Gastroesophageal sphincter (tissue), 4 donors: ENCODE results near the gene AFF3. TPM values are rescaled to one million over a fixed set of nuclear protein-coding genes. Genes with fewer than 3 reads are reported as not detected.

Experiments
- ATAC-seq: fragments of 150-250 bp; one replicate; pipeline ENCODE4 v1.9.1; 2016; ENCODE audit warnings: mild to moderate bottlenecking, moderate library complexity
- H3K27ac ChIP-seq, 4 donors: fragments of 200-600 bp; sonication (generic) in 3 of 4; 1 replicate in 3 of 4; 2 replicates in 1 of 4; pipeline ENCODE4 v1.5.1; 2016 to 2019
- H3K27me3 ChIP-seq: fragments of 200-600 bp; sonication (generic); one replicate; pipeline ENCODE4 v1.5.1; 2019
- H3K36me3 ChIP-seq, 2 donors: fragments of 200-600 bp; sonication (generic); one replicate each; pipeline ENCODE4 v1.5.1; 2019; ENCODE audit warnings: control low read depth in 1 of 2
- H3K4me1 ChIP-seq, 3 donors: fragments of 200-600 bp; sonication (generic); 1 replicate in 2 of 3; 2 replicates in 1 of 3; pipeline ENCODE4 v1.5.1; 2016 to 2019; ENCODE audit warnings: control low read depth in 2 of 3
- H3K4me3 ChIP-seq, 2 donors: fragments of 200-600 bp; sonication (generic); one replicate each; pipeline ENCODE4 v1.5.1; 2019; ENCODE audit warnings: mild to moderate bottlenecking in 1 of 2, moderate library complexity in 1 of 2
- H3K9me3 ChIP-seq, 3 donors: fragments of 200-600 bp; sonication (generic); one replicate each; pipeline ENCODE4 v1.5.1; 2017 to 2019; ENCODE audit warnings: control low read depth in 2 of 3
- EP300 ChIP-seq: sonication (generic); formaldehyde crosslinking; IDR thresholded peaks from one replicate; pipeline ENCODE4 v1.6.1; 2017; ENCODE audit warnings: antibody characterized with exemption, mild to moderate bottlenecking
- POLR2A ChIP-seq, 2 donors: fragments of 450-650 bp; IDR thresholded peaks; one replicate each; pipeline ENCODE4 v1.6.1; 2017; ENCODE audit warnings: antibody characterized with exemption in 2 of 2, mild to moderate bottlenecking in 2 of 2, moderate library complexity in 1 of 2
- POLR2AphosphoS5 ChIP-seq: sonication (generic); formaldehyde crosslinking; IDR thresholded peaks from one replicate; pipeline ENCODE4 v1.6.1; 2017; ENCODE audit warnings: antibody characterized with exemption
- WGBS, 2 donors: methylation state at CpG; one replicate each; pipeline ENCODE4 v1.1.5; 2018; ENCODE audit warnings: low coverage in 1 of 2; 5-methylcytosine and 5-hydroxymethylcytosine counted together
- total RNA-seq, 4 donors: library from RNA; depleted of rRNA; stranded (reverse); fragments of >200 nt; gene quantifications; one replicate each; pipeline ENCODE4 v1.1.0, GENCODE V29; 2016
- TF ChIP-seq, protein P1 (sequence below), 4 experiments: fragments of 200-600 bp in 2 of 4; fragments of 450-650 bp in 2 of 4; sonication (generic) in 1 of 4; IDR thresholded peaks; one replicate each; pipeline ENCODE4 v1.5.1; 2017 to 2019; ENCODE audit warnings: antibody characterized with exemption in 4 of 4, mild to moderate bottlenecking in 2 of 4, moderate library complexity in 2 of 4

AFF3 gene
- total RNA-seq, 4 donors from 2014 or later: 15.4 to 74.8 (median 37.7) TPM

DNA sequence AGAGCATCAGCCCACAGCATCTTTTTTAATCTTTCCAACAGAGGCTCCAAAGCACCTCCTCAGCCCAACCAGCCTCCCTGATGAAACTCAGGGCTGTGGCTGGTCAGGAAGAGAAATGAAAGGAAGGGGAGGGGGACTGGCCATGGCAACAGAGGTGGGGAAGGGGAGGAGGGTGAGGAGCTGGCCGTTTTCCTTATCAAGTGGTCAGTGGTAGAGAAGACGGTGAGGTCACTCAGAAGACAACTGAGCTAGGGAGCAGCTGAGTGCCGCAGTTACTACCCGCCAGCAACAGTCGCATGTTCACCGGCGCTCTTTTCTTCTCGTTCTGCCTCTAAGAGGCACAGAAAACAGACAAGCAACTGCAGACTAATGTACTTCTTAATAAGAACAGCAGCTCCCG is 97.4 kb downstream of the AFF3 start:
- ATAC-seq: no peak
- 83 to 91% methylated on average over 2 to 9 of the region's 9 CpGs for WGBS, 2 donors
- H3K36me3 ChIP-seq: no peaks in the 10 kb centered on the region
- peaks cover 0 to 6% (median 0%) of the 10 kb centered on the region in 3 donors for H3K4me1 ChIP-seq
- no peak overlapping the region for H3K4me3 ChIP-seq
- H3K27ac ChIP-seq: no peak overlapping the region
- no peaks in the 10 kb centered on the region for H3K27me3 ChIP-seq
- no peaks in the 10 kb centered on the region for H3K9me3 ChIP-seq
- TF ChIP-seq POLR2AphosphoS5 (no peak), EP300 (no peak)
- TF ChIP-seq, protein P1, sequence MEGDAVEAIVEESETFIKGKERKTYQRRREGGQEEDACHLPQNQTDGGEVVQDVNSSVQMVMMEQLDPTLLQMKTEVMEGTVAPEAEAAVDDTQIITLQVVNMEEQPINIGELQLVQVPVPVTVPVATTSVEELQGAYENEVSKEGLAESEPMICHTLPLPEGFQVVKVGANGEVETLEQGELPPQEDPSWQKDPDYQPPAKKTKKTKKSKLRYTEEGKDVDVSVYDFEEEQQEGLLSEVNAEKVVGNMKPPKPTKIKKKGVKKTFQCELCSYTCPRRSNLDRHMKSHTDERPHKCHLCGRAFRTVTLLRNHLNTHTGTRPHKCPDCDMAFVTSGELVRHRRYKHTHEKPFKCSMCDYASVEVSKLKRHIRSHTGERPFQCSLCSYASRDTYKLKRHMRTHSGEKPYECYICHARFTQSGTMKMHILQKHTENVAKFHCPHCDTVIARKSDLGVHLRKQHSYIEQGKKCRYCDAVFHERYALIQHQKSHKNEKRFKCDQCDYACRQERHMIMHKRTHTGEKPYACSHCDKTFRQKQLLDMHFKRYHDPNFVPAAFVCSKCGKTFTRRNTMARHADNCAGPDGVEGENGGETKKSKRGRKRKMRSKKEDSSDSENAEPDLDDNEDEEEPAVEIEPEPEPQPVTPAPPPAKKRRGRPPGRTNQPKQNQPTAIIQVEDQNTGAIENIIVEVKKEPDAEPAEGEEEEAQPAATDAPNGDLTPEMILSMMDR (IDR thresholded peaks at IDR 0.05): no peak

DNA sequence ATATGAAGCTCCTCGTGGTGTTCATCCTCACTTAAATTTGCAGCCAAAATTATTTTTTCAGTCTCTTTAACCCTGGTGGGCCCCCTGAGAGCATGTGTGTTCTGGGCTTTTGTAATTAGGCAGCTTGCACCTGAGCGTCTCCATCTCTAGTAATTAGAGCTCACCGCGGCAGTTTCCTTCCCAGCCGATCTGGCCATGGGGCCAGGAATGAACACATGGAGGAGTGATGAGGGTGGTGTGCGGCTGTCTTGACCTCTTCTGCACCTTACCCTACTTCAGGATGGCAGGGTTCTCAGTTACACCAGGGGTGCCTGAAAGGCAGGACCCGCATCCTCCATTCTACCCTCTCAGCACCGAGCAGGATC is 98.5 kb downstream of the AFF3 start:
- Histone ChIP-seq H3K36me3 (no peaks in the 10 kb centered on the region), H3K27me3 (no peaks in the 10 kb centered on the region), H3K9me3 (no peaks in the 10 kb centered on the region), H3K27ac (no peak overlapping the region), H3K4me3 (no peak overlapping the region), H3K4me1 (peaks cover 0 to 6% (median 0%) of the 10 kb centered on the region in 3 donors)
- TF ChIP-seq POLR2A (IDR thresholded peaks at IDR 0.05): no peak
- TF ChIP-seq, protein P1 (IDR thresholded peaks at IDR 0.05): no peak
- TF ChIP-seq EP300: no peak
- no peak for TF ChIP-seq POLR2AphosphoS5
- WGBS, 2 donors: 63 to 87% methylated on average over 1 to 8 of the region's 8 CpGs
- ATAC-seq: no peak

DNA sequence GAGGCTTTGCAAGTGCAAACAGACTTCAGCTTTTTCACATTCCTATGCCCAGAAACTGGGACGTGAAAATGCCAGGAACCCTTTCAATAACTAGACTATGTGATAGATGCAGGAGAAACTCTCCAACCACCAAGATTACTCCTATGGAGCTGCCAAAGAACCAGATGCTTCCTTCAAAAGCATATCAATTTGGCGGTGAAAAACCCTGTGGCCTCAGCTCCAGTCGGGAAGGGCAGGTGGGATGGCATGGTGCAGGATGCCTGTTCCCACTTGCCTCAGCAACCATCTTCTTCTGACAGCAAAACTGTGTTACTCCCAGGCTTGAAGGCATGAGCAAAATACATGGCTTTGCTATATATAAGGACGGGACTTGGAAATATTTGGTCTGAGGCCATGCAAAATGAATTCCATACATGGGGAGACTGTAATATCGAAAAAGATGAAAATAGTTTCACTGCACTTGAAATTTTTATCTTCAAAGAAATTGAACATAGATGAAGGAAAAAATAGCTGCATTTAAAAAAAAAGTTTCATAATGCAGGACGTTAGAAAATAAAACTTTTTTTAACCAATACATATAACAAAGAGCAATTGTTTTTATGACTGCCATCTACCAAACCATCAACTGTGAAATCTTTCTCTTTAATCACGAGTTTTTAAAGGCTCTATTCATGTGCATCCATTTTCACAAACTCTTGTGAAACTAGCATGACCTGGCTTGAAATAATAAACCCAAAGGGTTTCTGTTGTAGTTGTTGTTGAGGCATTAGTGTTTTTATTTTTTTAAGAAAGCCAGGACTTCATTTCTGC is 99.1 kb downstream of the AFF3 start:
- ATAC-seq: no peak
- H3K4me1 ChIP-seq: peaks cover 0 to 6% (median 0%) of the 10 kb centered on the region in 3 donors

DNA sequence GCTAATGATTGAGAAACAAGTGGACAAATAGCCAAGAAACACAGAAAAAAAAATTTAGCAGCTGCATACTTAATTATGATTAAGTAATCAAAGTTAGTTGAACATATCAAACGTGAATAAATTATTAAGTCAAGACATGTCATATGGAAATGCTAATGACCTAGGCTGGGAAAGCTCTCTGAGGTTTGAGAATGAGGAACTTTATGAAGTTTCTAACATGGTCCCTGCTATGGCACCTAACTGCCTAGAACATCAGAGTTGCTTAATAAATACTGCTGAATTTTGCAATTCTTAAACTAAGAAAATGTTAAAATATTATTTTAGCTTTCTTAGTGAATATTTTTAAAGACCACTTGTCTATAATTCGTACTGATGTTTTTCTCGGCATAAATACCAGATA is 99.8 kb downstream of the AFF3 start:
- Histone ChIP-seq H3K36me3 (no peaks in the 10 kb centered on the region), H3K27ac (no peak overlapping the region), H3K4me3 (no peak overlapping the region), H3K27me3 (no peaks in the 10 kb centered on the region), H3K4me1 (peaks cover 0 to 2% (median 0%) of the 10 kb centered on the region in 3 donors), H3K9me3 (no peaks in the 10 kb centered on the region)
- TF ChIP-seq, protein P1 (IDR thresholded peaks at IDR 0.05): no peak
- TF ChIP-seq EP300: no peak
- TF ChIP-seq POLR2AphosphoS5: no peak
- TF ChIP-seq POLR2A (IDR thresholded peaks at IDR 0.05): no peak
- 75 to 82% methylated on average over 3 of the region's 3 CpGs for WGBS, 2 donors
- no peak for ATAC-seq

More for the DNA sequence above, 99.1 kb downstream of the AFF3 start:
- Histone ChIP-seq H3K4me3 (no peak overlapping the region), H3K36me3 (no peaks in the 10 kb centered on the region), H3K27me3 (no peaks in the 10 kb centered on the region), H3K27ac (no peak overlapping the region), H3K9me3 (no peaks in the 10 kb centered on the region)
- 76 to 85% methylated on average over 7 of the region's 7 CpGs for WGBS, 2 donors
- no peak for TF ChIP-seq EP300
- TF ChIP-seq, protein P1 (IDR thresholded peaks at IDR 0.05): no peak
- TF ChIP-seq POLR2AphosphoS5: no peak
- TF ChIP-seq POLR2A (IDR thresholded peaks at IDR 0.05): no peak

DNA sequence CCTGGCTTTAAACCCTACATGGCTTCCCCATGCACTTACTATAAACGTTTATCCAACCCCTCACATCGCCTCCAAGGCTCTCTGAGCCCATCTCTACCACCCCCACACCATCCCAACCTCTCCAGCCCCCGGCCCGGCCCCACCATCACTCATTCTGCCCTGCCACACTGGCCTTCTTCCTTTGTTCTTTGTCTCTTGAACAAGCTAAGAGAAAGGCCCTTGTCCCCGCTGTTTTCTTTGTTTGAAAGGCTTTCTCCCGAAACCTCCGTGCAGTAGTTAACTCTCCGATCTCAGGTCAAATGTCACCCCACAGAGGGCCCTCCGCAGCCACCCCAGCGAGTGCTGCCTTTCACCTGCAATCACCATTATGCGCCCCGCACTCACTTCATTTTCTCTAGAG is 100.4 kb downstream of the AFF3 start:
- ATAC-seq: no peak
- Histone ChIP-seq H3K36me3 (no peaks in the 10 kb centered on the region), H3K4me3 (no peak overlapping the region), H3K4me1 (no peaks in the 10 kb centered on the region), H3K27ac (no peak overlapping the region), H3K9me3 (no peaks in the 10 kb centered on the region), H3K27me3 (no peaks in the 10 kb centered on the region)
- no peak for TF ChIP-seq POLR2A (IDR thresholded peaks at IDR 0.05)
- TF ChIP-seq, protein P1 (IDR thresholded peaks at IDR 0.05): no peak
- TF ChIP-seq EP300: no peak
- no peak for TF ChIP-seq POLR2AphosphoS5
- WGBS, 2 donors: 83 to 84% methylated on average over 10 to 12 of the region's 12 CpGs
